CD4-positive, alpha-beta T cell treated with Interleukin-12 subunit alpha and Interleukin-12 subunit beta, for 1 hour (primary cell): Measurements from ENCODE around the gene TIGIT.
"Not testable (repeated sequence)": the region's sequence is repeated elsewhere in the genome, so short reads cannot be mapped to it uniquely, and the experiment has no call there.

Experiments
- DNase-seq: peaks from one replicate; pipeline ENCODE4 v3.0.0-alpha.2; 2020

TIGIT gene

DNA sequence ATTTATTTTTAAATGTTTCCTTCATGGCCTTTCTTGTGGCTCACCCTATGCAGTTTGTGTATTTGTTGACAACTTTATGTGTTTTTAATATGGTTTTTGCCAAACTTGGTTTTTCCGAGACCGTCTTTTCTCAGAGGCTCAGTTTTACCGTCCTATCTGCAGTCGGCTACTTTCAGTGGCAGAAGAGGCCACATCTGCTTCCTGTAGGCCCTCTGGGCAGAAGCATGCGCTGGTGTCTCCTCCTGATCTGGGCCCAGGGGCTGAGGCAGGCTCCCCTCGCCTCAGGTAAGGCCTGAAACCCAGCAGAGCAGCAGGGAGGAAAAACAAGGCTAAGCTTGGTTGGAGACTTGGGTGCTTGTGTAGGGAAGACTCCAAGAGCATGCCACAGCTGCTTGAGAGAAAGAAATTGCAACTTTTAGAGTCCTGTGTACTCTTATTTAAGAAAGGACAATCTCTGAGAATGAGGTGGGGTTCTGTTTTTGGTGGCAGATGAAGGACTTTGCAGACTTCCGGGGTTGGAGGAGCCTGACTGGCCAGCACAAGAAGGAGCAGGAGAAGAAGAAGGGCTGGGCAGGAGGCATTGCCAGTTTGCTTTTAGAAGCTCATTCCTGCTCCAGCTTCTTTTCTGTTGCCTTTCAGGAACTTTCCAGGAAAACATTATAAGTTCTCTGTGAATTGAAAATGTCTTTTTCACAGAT is at the start of gene TIGIT:
Gene TIGIT (plus strand): TSS at position 191 of the 698 bp plus-strand sequence. CDS start 34 bp downstream, at position 225.
- DNase-seq: no peak

DNA sequence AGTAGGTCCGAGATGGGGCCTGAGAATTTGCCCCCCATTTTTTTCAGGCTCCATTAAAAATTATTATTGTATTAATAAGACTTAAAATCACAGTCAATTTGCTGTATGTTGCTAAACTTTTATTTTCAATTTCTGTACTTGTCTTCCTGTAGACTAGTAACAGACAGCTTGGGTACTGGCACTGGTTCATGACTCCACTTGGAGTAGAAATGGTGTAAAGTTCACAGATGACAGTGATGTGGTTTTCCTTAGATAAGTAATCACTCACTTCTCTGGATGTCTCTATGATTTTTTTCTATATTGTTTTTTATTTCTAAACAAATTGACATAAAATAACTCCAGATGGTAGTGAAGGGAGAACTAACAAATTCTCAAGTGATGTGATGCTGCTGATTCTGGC is 40.9 kb upstream of the TIGIT start:
- DNase-seq: no peak

DNA sequence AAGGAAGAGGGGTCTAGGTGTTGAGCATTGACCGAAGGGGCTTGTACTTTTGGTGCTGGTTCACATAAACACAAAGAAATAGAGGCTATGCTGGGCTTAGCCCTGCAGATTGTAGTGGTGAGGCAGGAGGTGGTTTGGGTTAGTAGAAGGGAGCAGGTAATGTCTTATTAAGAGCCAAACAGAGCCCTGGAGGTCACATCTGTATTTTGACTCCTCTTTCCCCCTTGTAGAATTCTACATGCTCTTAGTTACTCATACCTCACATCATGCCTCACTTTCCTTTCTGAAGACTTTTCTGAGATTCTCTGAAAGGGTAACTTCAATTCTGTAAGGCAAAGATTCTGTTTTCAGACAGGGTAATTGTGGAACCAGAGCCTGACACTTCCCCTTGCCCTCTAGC is 40.3 kb upstream of the TIGIT start:
- no peak for DNase-seq

DNA sequence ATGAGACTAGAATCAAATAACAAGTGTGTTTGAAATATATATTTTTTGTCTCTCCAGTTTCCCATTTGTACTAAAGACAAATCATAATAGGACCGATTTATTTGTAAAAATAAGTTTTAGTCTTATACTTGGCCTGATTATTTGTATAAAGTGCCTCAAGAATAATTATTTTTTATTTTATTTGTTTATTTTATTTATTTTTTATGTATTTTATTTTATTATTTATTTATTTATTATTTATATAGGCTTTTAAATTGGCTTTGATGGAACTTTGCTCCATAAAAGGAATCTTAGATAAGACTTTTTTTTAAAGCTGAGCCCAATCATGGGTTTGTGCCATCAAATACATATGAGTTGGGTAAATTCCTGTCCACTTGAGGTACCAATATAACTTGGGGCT is 34.3 kb upstream of the TIGIT start:
- DNase-seq: no peak

DNA sequence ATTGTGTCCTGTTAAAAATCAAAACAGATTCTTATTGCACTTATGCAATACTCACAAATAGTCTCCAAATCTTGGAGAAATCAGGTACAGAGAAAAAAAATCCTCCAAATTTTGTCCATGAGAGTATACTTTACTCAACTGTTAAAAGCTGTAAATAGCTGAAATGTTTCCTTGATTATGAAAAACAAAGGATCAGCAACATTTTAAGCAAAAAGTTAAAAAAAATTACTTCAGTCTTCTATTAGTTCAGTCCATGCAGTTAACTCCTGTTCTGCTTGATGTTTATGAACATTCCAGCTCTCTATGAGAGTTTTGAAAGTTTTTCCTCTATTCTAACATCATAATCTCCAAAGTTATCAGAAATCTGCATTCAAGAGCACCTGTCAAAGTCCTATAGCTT is 33.7 kb upstream of the TIGIT start:
- DNase-seq: no peak

DNA sequence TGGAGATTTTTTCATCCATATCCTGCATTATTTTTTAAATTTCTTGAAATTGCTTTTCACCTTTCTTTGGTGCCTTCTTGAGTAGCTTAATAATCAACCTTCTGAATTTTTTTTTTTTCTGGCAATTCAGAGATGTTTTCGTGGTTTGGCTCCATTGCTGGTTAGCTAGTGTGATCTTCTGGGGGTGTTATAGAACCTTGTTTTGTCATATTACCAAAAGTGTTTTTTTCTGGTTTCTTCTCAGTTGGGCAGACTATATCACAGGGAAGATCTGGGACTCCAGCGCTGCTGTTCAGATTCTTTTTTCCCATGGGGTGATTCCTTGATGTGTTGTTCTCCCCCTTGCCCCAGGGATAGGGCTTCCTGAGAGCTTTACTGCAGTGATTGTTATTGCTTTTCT is 23.8 kb upstream of the TIGIT start:
- DNase-seq: no peak

DNA sequence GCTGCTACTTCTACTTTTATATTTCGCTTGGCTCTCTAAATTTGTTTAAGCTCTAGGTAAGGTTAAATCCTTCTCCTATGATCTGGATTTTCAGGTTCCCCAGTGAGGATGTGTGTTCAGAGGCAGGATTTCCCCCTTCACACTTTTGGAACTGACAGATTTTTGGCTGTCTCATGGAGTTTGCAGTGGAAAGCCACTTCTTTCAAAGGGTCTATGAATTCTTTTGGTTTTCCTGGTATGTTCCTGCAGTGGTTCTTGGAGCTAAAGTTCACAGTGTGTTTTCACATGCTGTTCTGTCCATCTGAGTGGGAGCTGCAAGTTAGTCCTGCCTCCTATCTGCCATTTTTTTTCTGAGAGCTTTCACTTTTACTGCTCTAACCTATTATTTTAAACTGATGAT is 21.6 kb upstream of the TIGIT start:
- DNase-seq: no peak

DNA sequence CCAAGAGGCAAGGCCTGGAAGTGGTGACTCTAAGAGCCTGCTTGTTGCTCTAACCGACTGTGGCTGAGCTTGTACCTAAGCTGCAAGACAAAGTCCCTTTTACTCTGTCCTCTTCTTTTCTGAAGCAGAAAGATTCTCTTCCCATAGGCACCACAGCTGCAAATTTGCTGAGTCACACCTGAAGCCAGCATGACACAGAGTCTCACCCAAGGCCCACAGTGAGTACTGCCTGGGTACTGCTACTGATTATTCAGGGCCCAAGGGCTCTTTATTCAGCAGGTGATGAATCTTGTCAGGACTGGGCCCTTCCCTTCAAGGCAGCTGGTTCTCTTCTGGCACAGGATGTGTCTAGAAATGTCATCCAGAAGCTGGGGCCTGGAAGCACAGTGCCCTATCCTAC is 18.9 kb upstream of the TIGIT start:
- DNase-seq: no peak

DNA sequence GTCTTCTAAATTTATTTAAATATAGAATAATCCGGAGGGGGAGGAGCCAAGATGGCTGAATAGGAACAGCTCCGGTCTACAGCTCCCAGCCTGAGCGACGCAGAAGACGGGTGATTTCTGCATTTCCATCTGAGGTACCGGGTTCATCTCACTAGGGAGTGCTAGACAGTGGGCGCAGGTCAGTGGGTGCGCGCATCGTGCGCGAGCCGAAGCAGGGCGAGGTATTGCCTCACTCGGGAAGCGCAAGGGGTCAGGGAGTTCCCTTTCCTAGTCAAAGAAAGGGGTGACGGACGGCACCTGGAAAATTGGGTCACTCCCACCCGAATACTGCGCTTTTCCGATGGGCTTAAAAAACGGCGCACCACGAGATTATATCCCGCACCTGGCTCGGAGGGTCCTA is 17.0 kb upstream of the TIGIT start:
- not testable (repeated sequence) for DNase-seq

DNA sequence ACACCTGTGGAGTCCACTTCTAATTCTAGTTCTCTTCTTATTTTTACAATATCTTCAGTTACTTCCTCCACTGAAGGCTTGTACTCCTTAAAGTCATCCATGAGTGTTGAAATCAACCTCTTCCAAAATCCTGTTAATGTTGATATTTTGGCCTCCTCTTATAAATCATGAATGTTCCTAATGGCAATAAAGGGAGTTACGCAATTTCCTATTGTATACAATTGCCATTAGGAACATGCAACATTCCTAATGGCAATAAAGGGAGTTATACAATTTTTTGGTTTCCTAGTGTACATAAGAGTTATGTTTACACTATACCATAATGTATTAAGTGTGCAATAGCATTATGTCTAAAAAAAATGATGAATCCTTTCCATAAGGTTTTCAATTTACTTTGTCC is 9.2 kb upstream of the TIGIT start:
- no peak for DNase-seq

DNA sequence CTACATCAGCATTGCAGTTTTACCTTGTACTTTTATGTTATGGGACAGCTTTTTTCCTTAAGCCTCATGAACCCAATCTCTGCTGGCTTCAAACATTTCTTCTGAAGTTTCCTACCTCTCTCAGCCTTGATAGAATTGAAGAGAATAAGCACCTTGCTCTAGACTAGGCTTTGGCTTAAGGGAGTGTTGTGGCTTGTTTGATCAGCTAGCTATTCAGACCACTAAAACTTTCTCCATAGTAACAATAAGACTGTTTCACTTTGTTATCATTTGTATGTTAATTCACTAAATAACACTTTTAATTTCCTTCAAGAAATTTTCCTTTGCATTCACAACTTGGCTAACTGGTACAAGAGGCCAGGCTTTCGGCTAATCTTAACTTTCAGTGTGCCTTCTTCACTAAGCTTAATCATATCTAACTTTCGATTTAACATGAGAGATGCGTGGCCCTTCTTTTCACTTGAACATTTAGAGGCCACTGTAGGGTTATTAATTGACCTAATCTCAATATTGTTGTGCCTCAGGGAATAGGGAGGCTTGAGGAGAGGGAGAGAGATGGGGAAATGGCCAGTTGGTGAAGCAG is 8.1 kb upstream of the TIGIT start:
- DNase-seq: peak; percentile 59

DNA sequence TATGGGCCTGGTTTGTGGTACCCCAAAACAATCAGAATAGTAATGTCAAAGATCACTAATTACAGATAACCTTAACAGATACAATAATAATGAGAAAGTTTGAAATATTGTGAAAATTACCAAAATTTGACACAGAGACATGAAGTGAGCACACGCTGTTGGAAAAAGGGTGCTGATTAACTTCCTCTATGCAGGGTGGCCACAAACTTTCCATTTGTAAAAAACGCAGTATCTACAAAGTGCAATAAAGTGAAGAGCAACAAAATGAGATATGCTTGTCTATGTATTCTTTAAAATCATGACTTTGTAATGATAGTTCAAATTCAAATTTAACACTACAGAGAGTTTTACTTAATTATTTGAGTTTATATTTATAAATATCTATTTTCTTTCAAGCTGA is 7.6 kb upstream of the TIGIT start:
- DNase-seq: no peak

DNA sequence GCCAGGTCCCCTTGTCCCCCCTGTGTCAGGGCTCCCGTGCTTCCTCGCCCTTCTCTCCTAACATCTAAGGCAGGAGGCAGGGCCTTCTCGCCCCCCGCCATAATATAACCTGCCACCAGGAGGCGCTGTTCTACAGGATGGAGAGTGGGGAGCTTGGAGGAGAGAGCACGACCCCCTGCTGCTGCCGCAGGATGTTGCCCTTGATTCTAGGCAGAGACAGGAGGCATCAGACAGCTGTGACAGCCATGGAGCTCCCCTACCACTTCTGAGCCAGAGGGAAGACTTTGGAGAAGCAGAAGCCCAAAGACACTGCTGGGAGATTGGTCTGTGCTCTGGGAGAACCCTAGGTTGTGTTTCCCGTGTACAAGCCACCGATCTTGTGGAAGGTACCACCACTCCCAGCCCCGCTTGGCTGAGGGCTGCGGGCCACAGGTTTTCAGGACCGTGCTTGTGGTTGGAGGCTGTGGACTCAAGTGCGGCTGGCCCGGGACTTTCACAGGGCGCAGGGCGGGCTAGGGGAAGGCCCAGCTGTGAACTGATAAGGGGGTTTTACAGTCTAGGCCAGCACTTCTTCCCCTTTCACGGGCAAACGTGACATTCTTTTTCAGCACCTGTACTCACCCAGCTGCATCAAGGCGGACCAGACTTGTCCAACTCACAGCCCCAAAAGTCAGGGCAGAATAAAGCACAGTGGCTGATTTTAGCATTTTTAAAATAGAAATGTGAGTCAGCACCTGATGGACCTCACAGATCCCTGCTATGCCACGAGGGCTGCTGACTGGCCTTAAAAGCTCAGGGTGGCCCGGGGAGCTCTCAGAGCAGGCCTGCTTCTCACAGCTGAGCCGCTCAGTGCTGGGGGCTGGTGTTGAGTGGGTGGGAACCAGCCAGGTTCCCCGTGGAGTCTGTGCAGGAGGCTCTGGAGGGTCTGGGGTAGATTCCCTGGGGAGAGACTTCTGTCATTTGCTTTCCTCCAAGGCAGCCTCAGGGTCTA is 2.6 kb upstream of the TIGIT start:
- peak; percentile 93 for DNase-seq

DNA sequence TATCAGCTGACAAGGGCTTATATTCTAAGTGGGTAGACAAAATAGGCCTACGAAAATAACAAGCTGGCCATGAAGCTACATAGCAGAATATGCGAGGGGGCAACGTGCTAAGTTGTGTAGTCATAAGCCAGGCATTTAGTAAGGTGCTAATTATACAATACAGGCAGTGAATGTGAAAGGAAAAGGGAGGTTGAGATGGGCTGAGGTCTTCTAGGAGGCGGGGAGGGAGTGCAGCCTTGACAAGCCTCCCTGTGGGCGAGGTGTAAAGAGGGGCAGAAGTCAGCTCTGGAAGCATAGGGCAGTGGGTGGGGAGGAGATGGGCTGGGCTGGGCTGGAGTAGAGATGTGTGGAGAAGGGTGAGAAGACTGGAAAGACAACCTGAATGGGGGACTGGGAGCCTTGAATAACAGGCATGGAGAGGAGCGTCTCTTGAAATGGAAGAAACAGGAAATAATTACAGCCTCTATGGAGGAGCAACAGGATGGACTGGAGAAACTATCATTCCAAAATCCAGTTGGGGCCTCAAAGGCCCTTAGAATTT is 1.2 kb downstream of the TIGIT start:
- peak; percentile 60 for DNase-seq

DNA sequence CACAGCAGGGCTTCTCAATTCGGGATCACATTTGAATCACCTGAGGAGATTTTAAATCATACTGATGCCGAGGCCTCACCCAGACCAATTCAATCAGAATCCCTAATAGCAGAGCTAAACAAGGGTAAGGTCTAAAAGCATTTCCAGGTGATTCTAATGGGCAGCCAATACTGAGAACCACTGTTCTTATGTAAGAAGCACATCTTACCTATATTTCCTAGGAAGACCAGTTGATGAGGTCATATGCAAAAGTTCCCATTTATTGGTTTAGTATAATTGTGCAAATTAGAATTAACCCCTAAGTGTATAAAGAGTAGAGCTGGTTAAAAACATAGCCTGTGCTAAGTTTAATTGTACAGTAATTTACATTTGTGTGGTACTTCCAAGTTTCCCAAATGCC is 2.1 kb downstream of the TIGIT start:
- DNase-seq: no peak

DNA sequence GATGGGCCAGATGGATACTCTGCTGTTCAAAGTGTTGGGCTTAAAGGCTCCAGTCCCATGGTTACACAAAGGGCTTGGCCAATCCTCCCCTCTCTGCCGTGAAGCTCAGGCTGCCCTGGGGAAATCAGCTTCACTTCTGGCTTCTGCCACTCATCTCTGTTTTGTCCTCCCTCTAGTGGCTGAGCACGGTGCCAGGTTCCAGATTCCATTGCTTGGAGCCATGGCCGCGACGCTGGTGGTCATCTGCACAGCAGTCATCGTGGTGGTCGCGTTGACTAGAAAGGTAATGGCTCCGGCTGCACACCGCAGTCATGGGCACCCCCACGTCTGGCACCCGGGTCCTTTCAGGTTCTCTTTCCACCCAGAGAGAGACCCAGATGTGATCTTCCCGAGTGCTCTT is 5.6 kb downstream of the TIGIT start:
- DNase-seq: peak; percentile 69

DNA sequence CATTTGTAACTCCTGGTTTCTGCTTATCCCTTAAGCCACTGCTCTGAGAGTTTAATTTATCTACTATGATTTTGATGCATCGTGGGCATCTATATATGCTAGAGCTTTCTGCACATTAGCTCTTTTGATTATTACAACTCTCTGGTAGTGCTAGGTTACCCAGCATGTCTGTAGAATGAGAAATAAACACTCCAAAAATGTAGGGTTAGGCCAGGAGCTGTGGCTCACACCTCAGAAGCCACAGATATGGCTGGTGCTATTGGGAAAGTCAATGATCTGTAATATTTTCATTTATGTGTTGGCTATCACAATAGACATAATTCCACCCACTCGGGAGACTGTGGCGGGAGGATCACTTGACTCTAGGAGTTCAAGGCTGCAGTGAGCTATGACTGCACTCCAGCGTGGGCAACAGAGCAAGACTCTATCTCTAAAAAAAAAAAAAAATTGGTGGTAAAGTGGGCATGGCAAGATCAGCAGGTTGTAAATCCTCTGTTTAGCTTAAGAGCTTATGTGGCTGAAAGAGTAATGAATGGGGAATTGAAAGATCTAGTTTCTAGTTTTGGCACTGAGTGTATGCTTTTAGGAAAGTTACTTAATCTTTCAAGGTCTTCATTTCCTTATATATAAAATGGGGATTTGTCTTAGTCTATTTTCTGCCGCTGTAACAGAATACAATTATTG is 6.3 kb downstream of the TIGIT start:
- no peak for DNase-seq

DNA sequence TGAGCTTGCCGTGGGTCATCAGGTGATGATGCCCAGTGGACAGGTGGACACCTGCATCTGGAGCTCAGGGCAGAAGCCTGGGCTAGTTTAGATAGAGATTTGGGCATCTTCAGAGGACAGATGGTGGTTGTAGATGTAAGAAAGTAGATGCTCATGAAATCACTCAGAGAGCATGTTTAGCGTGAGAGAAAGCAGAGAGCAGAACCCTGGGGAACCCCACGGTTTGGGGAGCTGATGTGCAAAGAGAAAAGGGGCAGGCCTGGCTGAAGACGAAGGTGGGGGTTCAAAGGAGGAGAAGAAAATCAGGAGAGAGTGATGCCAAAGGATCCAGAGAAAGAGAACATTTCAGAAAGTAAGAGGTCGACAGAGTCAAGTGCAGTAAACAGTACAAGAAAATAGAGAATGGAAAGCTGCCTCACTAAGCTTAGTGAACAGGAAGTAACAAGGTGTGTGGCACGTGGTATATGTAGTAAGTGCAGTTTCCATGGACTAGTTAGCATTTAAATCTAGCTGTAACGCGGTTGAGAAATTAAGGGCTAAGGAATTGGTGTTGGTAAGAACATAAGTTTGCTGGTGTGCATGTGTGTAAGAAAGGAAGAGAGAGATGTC is 13.5 kb downstream of the TIGIT start:
- DNase-seq: peak; percentile 68

DNA sequence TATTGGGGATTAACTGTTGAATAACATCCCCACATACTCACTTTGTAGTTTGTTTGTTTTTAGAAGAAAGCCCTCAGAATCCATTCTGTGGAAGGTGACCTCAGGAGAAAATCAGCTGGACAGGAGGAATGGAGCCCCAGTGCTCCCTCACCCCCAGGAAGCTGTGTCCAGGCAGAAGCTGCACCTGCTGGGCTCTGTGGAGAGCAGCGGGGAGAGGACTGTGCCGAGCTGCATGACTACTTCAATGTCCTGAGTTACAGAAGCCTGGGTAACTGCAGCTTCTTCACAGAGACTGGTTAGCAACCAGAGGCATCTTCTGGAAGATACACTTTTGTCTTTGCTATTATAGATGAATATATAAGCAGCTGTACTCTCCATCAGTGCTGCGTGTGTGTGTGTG is 14.0 kb downstream of the TIGIT start:
- DNase-seq: no peak

DNA sequence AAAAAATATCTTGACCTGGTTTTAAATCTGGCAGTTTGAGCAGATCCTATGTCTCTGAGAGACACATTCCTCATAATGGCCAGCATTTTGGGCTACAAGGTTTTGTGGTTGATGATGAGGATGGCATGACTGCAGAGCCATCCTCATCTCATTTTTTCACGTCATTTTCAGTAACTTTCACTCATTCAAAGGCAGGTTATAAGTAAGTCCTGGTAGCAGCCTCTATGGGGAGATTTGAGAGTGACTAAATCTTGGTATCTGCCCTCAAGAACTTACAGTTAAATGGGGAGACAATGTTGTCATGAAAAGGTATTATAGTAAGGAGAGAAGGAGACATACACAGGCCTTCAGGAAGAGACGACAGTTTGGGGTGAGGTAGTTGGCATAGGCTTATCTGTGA is 14.5 kb downstream of the TIGIT start:
- no peak for DNase-seq

DNA sequence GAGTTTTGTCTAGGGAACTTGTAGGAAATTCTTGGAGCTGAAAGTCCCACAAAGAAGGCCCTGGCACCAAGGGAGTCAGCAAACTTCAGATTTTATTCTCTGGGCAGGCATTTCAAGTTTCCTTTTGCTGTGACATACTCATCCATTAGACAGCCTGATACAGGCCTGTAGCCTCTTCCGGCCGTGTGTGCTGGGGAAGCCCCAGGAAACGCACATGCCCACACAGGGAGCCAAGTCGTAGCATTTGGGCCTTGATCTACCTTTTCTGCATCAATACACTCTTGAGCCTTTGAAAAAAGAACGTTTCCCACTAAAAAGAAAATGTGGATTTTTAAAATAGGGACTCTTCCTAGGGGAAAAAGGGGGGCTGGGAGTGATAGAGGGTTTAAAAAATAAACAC is 15.0 kb downstream of the TIGIT start:
- DNase-seq: peak; percentile 83

DNA sequence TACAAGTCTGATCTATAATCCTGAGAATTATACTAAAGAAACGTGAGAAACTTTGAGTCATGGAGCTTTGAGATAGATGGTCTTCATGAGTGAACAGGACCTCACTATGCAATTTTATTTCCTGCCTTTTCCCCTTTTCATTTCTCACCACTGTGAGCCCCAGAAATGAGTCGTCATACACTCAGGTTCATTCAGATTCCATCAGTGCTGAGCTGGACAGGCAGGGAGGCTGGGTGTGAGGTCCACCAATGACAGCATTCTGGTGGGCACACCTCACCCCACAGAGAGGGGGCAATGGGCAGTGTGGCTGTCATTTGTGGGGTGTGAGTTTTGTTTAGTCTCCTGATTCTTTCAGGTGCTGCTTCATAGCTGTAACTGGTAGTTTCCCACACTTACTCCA is 16.9 kb downstream of the TIGIT start:
- DNase-seq: no peak

DNA sequence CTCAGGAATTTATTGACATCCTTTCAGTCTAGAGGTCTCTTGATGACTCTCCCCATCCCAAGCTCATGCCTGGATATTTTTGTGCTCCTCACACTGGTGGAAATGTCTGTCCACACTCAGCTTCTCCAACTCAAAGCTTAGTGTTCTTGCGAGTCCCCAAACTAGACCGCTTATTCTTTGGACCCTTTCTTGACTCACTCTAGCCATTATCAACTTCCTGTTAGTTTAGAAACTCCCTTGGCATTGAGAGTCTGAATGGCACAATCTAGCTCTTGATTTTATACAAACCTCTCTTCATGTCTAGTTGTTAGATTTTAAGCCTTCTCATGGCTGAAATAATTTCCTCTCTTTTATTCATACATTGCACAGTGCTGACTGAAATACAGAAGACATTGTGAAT is 19.6 kb downstream of the TIGIT start:
- DNase-seq: no peak
